SK-N-SH treated with all-trans-retinoic acid at 6 μM for 48 hours (cell line): ENCODE data around the gene KMT2B.
"Not testable (repeated sequence)": the region's sequence is repeated elsewhere in the genome, so short reads cannot be mapped to it uniquely, and the experiment has no call there.

Experiments
- ATAC-seq: fragments of 200-7000 bp; cut with Tn5 transposase; 3 replicates; pipeline ENCODE4 v1.9.1; 2020; ENCODE audit warnings: mild to moderate bottlenecking, moderate library complexity
- ARNTL ChIP-seq: fragments of 450-650 bp; formaldehyde crosslinking; IDR thresholded peaks from 2 replicates; pipeline ENCODE4 v1.5.0; 2020; ENCODE audit warnings: low read depth, mild to moderate bottlenecking, moderate library complexity, borderline replicate concordance
- BACH2 ChIP-seq: fragments of 250-450 bp; sonication (Bioruptor Pico); IDR thresholded peaks from 2 replicates; pipeline ENCODE4 v1.9.0; 2021; ENCODE audit warnings: mild to moderate bottlenecking, borderline replicate concordance
- CSDC2 ChIP-seq: fragments of 250-450 bp; sonication (Bioruptor Pico); IDR thresholded peaks from 2 replicates; pipeline ENCODE4 v1.5.0; 2020; ENCODE audit warnings: mild to moderate bottlenecking, moderate library complexity
- GLIS3 ChIP-seq: fragments of 250-450 bp; sonication (Bioruptor Pico); IDR thresholded peaks from 2 replicates; pipeline ENCODE4 v1.5.0; 2020; ENCODE audit warnings: mild to moderate bottlenecking, moderate library complexity
- ISL1 ChIP-seq: fragments of 250-450 bp; sonication (Bioruptor Pico); IDR thresholded peaks from 2 replicates; pipeline ENCODE4 v2.1.2; 2022; ENCODE audit warnings: mild to moderate bottlenecking, moderate library complexity
- OSR1 ChIP-seq: fragments of 250-450 bp; sonication (Bioruptor Pico); IDR thresholded peaks from 2 replicates; pipeline ENCODE4 v1.8.0; 2022; ENCODE audit warnings: moderate library complexity, mild to moderate bottlenecking, inconsistent platforms
- PPARA ChIP-seq: fragments of 250-450 bp; sonication (Bioruptor Pico); IDR thresholded peaks from 2 replicates; pipeline ENCODE4 v1.5.0; 2020; ENCODE audit warnings: mild to moderate bottlenecking, borderline replicate concordance
- RARB ChIP-seq: fragments of 250-450 bp; sonication (Bioruptor Pico); IDR thresholded peaks from 2 replicates; pipeline ENCODE4 v1.8.0; 2021; ENCODE audit warnings: mild to moderate bottlenecking, moderate library complexity
- SNAI2 ChIP-seq: fragments of 250-450 bp; sonication (Bioruptor Pico); IDR thresholded peaks from 2 replicates; pipeline ENCODE4 v1.5.0; 2020; ENCODE audit warnings: mild to moderate bottlenecking, moderate library complexity
- TCF4 ChIP-seq: fragments of 250-450 bp; sonication (Bioruptor Pico); IDR thresholded peaks from 2 replicates; pipeline ENCODE4 v1.8.0; 2021; ENCODE audit warnings: mild to moderate bottlenecking, moderate library complexity, borderline replicate concordance
- TOX ChIP-seq: fragments of 250-450 bp; sonication (Bioruptor Pico); IDR thresholded peaks from 2 replicates; pipeline ENCODE4 v1.8.0; 2021; ENCODE audit warnings: mild to moderate bottlenecking, moderate library complexity, borderline replicate concordance
- ZC3H10 ChIP-seq: fragments of 250-450 bp; sonication (Bioruptor Pico); IDR thresholded peaks from 2 replicates; pipeline ENCODE4 v1.5.1; 2021; ENCODE audit warnings: mild to moderate bottlenecking, moderate library complexity
- ZFP3 ChIP-seq: fragments of 250-450 bp; sonication (Bioruptor Pico); IDR thresholded peaks from 2 replicates; pipeline ENCODE4 v1.5.0; 2020; ENCODE audit warnings: mild to moderate bottlenecking, moderate library complexity
- ZFP30 ChIP-seq: fragments of 450-650 bp; formaldehyde crosslinking; IDR thresholded peaks from 2 replicates; pipeline ENCODE4 v1.5.0; 2022; ENCODE audit warnings: mild to moderate bottlenecking, moderate library complexity
- ZNF70 ChIP-seq: fragments of 450-650 bp; formaldehyde crosslinking; IDR thresholded peaks from 2 replicates; pipeline ENCODE4 v1.5.0; 2020; ENCODE audit warnings: mild to moderate bottlenecking, moderate library complexity
- ZNF8 ChIP-seq: fragments of 450-650 bp; formaldehyde crosslinking; IDR thresholded peaks from 2 replicates; pipeline ENCODE4 v1.5.0; 2020; ENCODE audit warnings: mild to moderate bottlenecking, moderate library complexity
- TF ChIP-seq, protein P1 (sequence below): fragments of 250-450 bp; sonication (Bioruptor Pico); IDR thresholded peaks from 2 replicates; pipeline ENCODE4 v1.8.0; 2021; ENCODE audit warnings: low read depth, mild to moderate bottlenecking, moderate library complexity, borderline replicate concordance
- TF ChIP-seq, protein P2 (sequence below): fragments of 250-450 bp; sonication (Bioruptor Pico); IDR thresholded peaks from 2 replicates; pipeline ENCODE4 v1.5.1; 2020; ENCODE audit warnings: low read depth, mild to moderate bottlenecking, moderate library complexity
- TF ChIP-seq, protein P3 (sequence below): fragments of 250-450 bp; sonication (Bioruptor Pico); IDR thresholded peaks from 2 replicates; pipeline ENCODE4 v1.8.0; 2020; ENCODE audit warnings: mild to moderate bottlenecking, moderate library complexity, borderline replicate concordance
- TF ChIP-seq, protein P4 (sequence below): fragments of 250-450 bp; sonication (Bioruptor Pico); IDR thresholded peaks from 2 replicates; pipeline ENCODE4 v1.5.1; 2021; ENCODE audit warnings: mild to moderate bottlenecking, moderate library complexity

The KMT2B gene

DNA sequence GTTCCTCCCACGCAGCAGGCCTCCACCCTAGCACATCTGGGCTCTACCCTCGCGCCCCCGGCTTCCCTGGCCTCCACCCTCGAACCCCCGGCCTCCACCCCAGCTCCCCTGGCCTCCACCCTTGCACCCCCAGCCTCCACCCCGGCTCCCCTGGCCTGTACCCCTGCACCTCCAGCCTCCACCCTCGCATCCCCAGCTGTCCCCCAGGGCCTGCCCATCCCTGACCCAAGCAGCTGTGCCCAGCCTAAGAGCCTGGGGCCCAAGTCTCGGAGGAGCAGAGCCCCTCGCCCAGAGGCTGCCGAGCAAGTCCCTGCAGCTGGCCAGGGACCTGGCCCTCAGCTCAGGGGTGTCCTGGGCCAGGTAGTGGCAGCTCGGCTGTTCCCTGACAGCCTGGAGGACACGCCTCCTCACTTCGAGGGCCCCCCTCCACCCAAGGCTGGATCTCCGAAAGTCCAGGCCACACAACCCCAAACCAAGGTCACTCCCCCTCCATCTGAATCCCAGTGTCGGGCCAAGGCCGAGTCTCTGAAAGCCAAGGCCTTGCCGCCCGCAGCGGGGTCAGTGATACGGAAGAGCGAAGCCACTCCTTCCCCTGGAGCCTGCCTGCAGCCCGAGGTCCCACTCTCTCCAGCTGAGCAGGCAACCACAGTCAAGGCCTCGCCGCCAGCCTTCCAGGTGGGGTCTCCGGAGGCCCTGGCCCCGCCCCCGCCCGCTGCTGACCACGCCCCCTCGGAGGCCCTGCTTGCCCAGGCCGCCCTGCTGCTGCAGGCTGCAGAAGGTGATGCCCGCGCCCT is 49.7 kb downstream of the KMT2B start:
- TF ChIP-seq, protein P1, sequence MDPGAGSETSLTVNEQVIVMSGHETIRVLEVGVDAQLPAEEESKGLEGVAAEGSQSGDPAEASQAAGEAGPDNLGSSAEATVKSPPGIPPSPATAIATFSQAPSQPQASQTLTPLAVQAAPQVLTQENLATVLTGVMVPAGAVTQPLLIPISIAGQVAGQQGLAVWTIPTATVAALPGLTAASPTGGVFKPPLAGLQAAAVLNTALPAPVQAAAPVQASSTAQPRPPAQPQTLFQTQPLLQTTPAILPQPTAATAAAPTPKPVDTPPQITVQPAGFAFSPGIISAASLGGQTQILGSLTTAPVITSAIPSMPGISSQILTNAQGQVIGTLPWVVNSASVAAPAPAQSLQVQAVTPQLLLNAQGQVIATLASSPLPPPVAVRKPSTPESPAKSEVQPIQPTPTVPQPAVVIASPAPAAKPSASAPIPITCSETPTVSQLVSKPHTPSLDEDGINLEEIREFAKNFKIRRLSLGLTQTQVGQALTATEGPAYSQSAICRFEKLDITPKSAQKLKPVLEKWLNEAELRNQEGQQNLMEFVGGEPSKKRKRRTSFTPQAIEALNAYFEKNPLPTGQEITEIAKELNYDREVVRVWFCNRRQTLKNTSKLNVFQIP (CRISPR knock-in tag): no peak
- TF ChIP-seq ZNF8 (no peak), PPARA (CRISPR knock-in tag) (no peak), OSR1 (CRISPR knock-in tag) (no peak), RARB (no peak), ARNTL (CRISPR knock-in tag) (no peak), CSDC2 (CRISPR knock-in tag) (no peak), ISL1 (CRISPR knock-in tag) (no peak), BACH2 (CRISPR knock-in tag) (no peak), ZFP3 (CRISPR knock-in tag) (no peak), ZFP30 (CRISPR knock-in tag) (no peak), TCF4 (CRISPR knock-in tag) (no peak), TOX (CRISPR knock-in tag) (no peak), ZC3H10 (CRISPR knock-in tag) (no peak), SNAI2 (CRISPR knock-in tag) (no peak), ZNF70 (CRISPR knock-in tag) (no peak)
- TF ChIP-seq, protein P2, sequence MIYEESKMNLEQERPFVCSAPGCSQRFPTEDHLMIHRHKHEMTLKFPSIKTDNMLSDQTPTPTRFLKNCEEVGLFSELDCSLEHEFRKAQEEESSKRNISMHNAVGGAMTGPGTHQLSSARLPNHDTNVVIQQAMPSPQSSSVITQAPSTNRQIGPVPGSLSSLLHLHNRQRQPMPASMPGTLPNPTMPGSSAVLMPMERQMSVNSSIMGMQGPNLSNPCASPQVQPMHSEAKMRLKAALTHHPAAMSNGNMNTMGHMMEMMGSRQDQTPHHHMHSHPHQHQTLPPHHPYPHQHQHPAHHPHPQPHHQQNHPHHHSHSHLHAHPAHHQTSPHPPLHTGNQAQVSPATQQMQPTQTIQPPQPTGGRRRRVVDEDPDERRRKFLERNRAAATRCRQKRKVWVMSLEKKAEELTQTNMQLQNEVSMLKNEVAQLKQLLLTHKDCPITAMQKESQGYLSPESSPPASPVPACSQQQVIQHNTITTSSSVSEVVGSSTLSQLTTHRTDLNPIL (CRISPR knock-in tag): no peak
- TF ChIP-seq, protein P3, sequence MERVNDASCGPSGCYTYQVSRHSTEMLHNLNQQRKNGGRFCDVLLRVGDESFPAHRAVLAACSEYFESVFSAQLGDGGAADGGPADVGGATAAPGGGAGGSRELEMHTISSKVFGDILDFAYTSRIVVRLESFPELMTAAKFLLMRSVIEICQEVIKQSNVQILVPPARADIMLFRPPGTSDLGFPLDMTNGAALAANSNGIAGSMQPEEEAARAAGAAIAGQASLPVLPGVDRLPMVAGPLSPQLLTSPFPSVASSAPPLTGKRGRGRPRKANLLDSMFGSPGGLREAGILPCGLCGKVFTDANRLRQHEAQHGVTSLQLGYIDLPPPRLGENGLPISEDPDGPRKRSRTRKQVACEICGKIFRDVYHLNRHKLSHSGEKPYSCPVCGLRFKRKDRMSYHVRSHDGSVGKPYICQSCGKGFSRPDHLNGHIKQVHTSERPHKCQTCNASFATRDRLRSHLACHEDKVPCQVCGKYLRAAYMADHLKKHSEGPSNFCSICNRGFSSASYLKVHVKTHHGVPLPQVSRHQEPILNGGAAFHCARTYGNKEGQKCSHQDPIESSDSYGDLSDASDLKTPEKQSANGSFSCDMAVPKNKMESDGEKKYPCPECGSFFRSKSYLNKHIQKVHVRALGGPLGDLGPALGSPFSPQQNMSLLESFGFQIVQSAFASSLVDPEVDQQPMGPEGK (CRISPR knock-in tag): no peak
- TF ChIP-seq, protein P4, sequence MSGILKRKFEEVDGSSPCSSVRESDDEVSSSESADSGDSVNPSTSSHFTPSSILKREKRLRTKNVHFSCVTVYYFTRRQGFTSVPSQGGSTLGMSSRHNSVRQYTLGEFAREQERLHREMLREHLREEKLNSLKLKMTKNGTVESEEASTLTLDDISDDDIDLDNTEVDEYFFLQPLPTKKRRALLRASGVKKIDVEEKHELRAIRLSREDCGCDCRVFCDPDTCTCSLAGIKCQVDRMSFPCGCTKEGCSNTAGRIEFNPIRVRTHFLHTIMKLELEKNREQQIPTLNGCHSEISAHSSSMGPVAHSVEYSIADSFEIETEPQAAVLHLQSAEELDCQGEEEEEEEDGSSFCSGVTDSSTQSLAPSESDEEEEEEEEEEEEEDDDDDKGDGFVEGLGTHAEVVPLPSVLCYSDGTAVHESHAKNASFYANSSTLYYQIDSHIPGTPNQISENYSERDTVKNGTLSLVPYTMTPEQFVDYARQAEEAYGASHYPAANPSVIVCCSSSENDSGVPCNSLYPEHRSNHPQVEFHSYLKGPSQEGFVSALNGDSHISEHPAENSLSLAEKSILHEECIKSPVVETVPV: no peak
- TF ChIP-seq, all 23 proteins: peak for 0
- ATAC-seq: no peak; the same call in 2 of the 3 replicates

DNA sequence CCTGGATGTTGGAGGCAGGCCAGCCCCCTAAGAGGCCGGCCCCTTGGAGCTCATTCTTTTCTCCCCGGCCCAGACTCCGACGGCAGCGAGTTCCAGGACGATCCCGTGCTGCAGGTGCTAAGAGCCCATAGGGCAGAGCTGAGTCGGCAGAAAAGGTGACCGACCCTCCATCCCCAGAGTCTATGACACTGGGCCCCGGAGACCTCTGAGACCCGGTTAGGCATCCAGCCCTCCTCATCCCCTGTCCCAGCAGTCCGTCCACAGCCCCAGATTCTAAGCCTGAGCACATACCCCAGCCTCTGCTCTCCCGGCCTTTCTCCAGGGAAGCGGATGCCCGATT is 50.2 kb downstream of the KMT2B start:
- TF ChIP-seq GLIS3 (CRISPR knock-in tag) (no peak), ZFP30 (CRISPR knock-in tag) (no peak), ZNF70 (CRISPR knock-in tag) (no peak), ZC3H10 (CRISPR knock-in tag) (no peak), ARNTL (CRISPR knock-in tag) (no peak), BACH2 (CRISPR knock-in tag) (no peak), PPARA (CRISPR knock-in tag) (no peak), CSDC2 (CRISPR knock-in tag) (no peak), ZFP3 (CRISPR knock-in tag) (no peak)
- TF ChIP-seq, protein P1 (CRISPR knock-in tag): no peak
- TF ChIP-seq, all 23 proteins: peak for 0
- ATAC-seq: no peak

DNA sequence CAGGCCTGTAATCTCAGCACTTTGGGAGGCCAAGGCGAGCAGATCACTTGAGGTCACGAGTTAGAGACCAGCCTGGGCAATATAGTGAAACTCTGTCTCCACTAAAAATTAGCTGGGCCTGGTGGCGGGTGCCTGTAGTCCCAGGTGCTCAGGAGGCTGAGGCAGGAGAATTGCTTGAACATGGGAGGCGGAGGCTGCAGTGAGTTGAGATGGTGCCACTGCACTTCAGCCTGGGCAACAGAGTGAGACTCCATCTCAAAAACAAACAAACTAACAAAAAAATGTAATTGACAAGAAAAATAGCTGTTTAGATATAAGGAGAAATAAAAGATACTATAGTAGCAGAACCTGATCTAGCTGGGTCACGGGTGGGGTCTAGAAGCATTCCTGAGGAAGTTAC is 54.6 kb downstream of the KMT2B start:
- ATAC-seq: not testable (repeated sequence)
